Fibroblast of skin of right biceps (primary cell): Measurements from ENCODE around the gene ZNF597.
"Not testable (repeated sequence)": the region's sequence is repeated elsewhere in the genome, so short reads cannot be mapped to it uniquely, and the experiment has no call there.

ENCODE experiments used
- DNase-seq: peaks from one replicate; pipeline ENCODE4 v3.0.0-alpha.2; 2013

ZNF597 gene

DNA sequence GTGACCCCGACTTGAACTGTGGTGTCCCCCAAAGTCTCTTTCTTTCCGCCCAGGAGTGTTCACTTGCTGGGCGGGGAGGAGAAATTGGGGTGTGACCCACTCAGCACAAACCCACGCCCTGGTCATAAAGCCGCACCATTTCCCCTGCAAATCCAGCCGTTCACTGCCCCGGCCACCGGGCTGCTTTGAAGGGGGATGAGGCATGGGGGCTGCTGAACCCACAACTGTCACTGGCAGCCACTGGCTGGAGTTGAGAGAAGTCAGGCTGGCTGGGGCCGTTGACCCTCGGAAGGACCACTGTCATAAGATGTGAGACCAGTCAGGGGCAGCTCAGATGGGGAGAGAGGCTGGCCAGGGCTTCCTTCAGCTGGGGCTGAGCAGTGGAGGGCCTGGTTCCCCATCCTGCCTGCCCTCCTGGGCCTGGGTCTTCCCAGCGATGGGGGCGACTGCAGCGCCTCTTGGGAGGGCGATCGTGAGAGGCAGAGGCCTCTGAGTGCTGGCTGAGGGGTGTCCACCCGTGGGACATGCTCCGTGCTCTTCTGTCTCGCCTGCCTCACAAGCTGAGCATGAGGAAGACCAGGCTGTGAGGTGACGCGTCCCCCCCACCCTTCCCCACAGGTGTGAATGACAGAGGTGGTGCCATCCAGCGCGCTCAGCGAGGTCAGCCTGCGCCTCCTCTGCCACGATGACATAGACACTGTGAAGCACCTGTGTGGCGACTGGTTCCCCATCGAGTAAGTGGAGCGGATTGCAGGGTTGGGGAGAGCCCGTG is 32.5 kb upstream of the ZNF597 start:
- no peak for DNase-seq

DNA sequence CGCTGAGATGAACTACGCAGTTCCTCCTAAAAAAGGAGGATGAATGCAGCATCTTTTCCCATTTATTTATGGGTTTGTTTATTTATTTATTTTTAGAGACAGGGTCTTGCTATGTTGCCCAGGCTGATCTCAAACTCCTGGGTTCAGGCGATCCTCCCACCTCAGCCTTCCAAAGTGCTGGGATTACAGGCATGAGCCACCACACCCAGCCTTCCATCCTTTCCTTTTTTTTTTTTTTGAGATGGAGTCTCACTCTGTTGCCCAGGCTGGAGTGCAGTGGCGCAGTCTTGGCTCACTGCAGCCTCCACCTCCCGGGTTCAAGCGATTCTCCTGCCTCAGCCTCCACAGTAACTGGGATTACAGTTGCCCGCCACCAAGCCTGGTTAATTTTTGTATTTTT is 31.6 kb upstream of the ZNF597 start:
- not testable (repeated sequence) for DNase-seq

DNA sequence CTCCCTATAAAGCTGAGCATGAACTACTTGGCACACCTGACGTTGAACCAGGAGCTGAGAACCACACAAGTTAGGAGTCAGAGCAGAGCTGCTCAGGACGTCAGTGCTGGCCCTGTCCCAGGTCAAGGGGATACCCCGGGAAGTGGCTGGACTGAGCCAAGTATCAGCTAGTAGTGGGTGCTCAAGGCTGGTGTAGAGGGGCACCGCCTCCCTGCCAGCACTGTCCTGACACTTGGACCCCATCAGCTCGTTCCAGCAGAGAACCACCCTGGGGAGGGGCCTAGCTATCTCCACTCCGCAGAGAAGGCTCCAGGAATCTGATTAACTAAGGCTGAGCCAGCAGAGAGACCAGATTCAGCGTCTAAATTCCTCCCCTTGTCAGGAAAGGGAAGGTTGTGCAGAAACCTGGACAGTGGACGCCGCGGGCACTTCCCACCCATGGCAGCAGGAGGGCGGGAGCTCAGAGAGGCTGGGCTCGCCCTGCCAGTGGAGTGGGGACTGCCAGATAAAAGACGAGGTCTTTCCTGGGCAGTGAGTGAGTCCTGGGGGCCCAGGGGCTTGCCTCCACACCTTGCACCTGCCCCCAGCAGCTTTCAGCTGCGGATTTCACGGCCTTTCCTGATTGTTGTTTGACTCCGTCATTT is 31.0 kb upstream of the ZNF597 start:
- no peak for DNase-seq

DNA sequence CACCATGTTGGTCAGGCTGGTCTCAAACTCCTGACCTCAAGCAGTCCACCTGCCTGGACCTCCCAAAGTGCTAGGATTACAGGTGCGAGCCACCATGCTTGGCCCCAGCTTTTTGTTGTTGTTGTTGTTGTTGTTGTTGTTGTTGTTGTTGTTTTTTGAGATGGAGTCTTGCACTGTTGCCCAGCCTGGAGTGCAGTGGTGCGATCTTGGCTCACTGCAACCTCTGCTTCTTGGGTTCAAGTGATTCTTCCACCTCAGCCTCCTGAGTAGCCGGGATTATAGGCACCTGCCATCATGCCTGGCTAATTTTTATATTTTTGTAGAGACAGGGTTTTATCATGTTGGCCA is 30.3 kb upstream of the ZNF597 start:
- DNase-seq, result not testable (repeated sequence)

DNA sequence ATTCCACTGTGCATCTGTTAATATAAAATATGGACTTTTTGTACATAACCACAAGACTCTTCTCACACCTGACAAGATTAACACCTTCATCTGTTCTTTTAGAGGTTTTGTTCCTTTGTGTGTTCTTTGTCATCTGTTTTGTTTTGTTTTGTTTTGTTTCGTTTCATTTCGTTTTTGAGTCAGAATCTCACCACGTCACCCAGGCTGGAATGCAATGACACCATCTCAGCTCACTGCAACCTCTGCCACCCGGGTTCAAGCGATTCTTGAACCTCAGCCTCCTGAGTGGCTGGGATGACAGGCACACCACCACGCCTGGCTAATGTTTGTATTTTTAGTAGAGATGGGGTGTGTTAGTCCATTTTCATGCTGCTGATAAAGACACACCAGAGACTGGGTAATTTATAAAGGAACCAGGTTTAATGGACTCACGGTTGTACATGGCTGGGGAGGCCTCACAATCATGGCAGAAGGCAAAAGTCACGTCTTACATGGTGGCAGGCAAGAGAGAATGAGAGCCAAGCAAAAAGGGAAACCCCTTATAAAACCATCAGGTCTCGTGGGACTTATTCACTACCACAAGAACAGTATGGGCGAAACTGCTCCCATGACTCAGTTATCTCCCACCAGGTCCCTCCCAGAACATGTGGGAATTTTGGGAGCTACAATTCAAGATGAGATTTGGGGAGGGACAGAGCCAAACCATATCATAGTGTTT is 29.7 kb upstream of the ZNF597 start:
- DNase-seq, result no peak

DNA sequence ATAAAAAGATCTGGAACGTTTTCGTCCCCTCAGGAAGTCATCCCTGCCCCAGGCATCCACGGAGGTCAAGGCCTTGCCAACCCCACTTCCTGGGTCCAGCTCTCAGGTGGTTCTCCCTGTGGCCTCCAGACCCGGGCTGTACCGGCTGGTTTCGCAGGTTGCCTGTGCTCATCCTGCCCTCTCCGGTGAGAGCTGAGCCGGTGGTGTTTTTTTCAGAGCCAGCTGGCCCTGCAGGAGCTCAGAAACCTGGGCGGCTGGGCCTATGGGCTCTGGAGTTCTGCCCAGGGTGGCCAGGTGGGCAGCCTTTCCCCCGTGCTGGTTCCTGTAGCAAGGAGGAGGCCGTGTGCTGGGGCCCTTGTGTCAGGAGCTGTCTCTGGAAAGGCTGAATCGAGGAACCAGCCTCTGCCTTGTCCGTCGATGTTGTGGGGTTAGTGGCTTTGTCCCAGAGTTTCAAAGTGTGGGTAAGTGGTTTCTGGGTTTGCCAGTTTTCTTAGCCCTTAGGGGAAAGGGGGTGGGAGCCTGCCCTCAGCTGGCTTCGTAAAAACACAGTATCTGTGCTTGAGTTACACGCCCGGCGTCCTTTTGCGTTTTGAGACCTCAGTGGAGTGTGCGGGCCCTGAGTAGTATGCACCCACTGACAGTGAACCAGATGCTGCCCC is 28.3 kb upstream of the ZNF597 start:
- DNase-seq, result no peak

DNA sequence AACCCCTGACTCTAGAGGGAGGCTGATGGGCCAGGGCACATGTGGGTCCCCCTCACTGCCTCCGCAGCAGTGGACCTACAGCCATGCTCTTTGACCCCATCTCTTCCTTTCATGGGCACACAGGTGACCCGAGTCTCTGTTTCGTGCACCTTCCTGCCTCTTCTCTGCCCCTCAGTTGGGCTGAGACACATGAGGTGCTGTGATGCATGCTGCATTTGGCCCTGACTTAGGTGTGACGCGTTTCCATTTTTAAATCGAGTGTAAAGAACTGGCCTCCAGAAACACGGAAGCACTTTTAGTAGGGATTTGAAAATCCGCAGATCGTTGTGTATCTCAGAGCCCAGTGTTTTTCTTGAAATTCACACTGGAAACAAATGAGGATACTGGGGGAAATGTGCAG is 27.4 kb upstream of the ZNF597 start:
- no peak for DNase-seq

DNA sequence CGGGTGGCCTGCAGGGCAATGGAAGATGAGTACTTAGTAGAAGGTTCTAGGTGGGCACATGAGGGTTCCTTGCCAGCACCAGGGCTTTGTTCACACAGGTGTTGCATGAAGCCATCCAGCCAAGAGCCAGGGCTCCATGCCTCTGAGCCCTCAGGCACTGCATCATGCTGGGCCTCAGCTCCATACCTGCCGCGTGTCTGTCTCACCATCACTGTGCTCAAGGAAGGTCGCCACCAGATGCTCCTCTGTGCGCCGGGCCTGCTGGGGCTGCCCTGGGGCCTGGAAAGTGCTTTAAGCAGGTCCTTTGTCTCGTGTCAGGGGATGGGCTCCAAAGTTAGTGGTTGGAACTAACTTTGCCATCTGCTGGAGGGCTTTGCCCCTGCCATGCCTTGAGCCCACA is 26.4 kb upstream of the ZNF597 start:
- no peak for DNase-seq

DNA sequence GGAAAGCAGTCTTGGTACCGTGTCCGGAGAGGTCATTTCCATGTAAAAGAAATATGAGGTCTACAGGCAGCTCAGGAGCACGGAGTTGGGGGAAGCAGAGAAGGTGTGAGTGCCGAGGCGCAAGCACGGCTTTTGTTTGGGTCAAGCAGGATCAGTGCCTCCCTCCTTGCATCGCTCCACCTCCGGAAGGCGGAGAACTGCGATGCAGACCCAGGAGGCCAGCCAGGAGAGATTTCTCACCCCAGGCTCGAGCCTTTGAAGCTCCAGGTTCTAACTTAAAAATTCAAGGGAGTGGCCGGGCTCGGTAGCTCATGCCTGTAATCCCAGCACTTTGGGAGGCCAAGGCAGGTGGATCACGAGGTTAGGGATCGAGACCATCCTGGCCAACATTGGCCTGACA is 25.2 kb upstream of the ZNF597 start:
- DNase-seq, result no peak

DNA sequence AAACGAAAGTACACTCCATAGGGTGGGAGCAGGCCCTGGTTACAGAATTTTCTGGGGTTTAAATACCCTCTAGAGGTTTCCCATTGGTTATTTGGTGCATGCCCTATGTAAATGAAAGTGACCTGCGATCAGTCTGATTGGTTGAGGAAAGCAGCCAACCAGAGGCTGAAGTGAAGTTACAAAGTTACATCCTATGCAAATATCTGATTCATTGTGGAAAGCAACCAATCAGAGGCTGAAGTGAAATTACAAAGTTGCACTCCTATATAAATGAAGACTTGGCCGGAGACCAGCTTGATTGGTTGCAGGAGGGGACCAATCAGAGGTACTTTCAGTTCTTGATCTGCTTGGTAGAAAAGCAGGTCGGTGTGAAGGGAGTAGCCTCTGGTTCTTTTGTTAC is 24.6 kb upstream of the ZNF597 start:
- DNase-seq, result peak; percentile 46

DNA sequence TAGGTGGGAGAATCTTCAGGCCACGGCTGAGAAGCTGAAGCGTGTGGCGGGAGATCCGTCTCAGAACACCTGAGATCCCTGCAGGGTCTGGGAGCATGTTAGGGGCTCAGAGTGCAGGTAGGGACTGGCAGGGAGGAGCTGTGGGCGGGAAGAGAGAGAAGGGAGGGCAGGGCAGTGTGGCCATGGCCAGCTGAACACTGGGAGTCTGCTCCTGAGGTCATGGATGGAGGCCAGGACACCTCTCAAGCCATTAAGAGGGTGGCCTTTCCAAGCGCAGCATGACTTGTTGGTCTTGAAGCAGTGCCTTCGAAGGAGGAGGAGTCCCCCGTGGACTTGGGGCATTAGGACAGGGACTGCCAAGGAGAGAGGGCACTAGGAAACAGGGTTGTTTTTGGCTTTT is 23.9 kb upstream of the ZNF597 start:
- DNase-seq, result no peak

DNA sequence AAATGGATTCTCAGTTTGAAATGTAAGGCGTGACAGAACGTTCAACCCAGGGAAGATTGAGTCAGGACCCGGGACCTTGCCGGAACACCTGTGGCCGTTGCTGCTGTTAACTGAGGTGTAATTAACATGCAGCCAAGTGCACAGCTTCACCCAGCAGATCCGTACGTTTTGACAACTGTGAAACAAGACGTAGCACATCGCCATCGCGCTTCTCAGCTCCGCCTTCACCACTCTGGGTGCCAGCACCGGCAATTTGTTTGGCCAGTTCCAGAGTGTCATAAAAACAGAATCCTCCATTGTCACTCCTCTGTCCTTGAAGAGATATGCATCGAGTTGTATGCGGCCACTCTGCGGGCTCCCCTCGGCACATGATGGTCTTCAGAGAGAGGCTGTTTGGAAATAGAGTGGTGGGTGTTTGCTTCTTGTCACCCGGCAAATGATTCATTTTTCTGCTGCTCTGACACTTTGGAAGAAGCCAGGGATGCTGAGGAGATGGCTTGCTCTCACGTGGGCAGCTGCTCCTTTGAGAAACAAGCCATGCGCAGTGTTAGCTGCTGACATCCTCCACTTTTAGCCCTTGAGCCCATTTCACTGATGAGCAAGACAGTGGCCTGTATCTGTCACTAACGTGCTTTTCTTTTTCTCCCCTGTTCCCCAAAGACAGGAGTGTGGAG is 22.7 kb upstream of the ZNF597 start:
- DNase-seq, result no peak

DNA sequence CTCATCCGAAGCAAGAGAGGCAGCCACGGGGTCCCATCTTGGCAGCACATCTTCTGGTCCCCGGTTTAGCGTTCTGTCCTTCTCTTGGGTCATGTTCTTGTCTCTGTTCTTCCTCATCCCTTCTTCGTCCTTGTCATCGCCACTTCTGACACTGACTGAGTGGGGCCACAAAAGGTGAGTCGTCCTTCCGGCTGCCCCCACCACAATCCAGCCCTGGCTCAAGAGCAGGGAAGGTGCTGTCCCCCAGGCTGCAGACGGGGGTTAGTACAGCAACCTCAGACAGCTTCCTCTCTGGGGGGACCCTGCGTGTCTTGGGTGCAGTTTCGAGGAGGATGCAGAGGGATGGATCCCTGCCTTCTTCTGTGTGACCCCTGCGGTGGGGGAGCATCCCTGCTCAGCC is 22.0 kb upstream of the ZNF597 start:
- DNase-seq, result no peak

DNA sequence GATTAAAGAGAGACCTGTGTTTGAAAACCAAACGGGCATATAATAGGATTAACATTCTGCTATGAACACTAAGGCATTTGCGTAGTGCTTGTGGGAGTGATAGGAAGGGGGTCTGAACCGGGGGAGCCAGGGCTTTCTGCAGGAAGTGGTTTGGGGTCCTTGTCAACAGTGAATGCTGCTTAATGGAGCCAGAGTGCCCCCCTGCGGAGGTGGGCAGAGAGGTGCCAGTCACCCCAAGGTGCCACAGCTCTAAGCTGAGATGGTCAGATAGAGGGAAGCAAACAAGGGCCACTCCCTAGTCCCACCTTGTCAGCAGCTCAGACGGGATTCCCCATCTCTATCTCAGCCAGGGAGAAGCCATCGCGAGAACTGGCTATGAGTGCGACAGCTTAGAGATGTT is 17.8 kb upstream of the ZNF597 start:
- DNase-seq, result no peak

DNA sequence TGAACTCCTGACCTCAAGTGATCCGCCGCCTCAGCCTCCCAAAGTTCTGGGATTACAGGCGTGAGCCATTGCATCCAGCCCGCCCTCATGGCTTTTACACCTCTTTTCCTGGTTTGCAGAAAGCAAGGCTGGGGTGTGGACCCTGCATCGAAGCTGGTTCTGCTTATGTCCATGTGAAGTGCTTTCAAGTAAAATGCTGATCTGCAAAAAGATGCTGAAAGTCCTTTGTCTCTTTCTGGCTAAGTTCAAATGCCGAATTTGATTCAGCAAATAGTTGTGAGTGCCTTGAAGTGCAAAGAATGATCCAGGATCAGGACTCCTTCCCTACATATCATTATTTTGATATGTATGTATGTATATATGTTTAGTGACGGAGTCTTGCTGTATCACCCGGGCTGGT is 17.3 kb upstream of the ZNF597 start:
- no peak for DNase-seq

DNA sequence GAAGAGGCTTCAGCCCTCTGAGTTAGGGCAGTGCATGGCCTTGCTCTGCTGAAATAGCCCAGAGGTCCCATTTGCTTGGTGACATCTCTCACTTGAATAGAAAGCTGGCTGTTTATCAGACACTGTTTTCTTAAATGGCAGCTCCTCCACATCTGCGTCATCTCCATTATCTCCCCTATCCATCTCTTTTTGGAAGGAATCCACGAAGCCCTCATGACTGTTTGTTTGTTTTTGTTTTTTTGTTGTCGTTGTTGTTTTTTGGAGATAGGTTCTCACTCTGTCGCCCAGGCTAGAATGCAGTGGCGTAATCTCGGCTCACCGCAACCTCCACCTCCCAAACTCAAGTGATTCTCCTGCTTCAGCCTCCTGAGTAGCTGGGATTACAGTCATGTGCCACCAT is 16.8 kb upstream of the ZNF597 start:
- DNase-seq, result no peak

DNA sequence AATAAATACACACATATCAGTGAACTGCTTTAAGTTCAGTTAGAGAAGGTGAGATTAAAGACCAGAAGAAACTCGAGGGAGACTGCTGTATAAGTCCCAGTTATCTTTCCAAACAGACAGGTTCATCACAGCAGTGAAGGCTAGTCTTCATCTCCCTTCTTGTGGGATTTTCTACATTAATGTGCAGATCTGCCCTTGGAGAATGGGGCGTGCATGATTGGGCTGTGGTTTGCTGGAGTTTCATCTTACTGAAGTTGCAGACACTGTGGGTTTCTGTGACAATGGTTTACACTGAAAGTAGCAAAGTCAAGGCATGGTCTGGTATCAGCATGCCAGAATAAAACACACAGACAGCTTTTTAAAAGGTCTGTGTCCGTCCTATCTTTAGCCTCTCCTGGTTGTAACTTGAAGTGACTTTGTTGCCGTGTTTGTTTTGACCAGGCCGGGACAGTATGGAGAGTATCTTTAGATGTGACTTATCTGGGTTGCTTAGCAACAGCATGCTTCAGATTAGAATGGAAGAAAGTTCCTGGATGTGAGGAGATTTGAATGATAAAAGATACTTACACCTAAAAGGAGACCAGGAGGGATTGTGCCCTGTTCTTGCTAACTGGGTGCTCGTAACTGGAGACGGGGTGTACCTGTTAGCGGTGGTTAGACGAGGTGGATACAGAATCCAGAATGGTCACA is 16.2 kb upstream of the ZNF597 start:
- no peak for DNase-seq

DNA sequence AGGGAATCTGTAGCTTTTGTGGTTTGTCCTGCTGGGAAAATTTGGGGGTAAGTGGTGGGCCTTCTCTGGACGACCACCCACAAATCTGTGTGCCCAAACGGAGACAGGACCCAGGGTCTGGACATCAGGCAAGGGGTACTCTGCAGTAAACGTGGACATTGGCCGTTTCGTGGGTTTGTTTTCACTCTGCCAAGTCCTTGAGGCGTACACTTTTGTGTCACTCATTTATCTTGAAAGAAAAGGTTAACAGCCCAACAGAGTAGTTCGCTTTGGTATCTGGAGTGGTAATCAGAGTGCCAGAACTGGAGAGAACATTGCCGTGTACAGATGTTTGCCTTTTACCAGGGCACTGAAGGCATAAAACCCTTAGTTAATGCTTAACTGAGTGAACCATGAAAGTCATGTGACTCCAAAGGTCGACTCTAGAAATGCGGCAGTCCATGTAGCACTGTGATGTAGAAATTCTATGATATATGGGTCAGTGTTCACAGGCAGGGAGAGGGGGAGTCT is 15.6 kb upstream of the ZNF597 start:
- no peak for DNase-seq

DNA sequence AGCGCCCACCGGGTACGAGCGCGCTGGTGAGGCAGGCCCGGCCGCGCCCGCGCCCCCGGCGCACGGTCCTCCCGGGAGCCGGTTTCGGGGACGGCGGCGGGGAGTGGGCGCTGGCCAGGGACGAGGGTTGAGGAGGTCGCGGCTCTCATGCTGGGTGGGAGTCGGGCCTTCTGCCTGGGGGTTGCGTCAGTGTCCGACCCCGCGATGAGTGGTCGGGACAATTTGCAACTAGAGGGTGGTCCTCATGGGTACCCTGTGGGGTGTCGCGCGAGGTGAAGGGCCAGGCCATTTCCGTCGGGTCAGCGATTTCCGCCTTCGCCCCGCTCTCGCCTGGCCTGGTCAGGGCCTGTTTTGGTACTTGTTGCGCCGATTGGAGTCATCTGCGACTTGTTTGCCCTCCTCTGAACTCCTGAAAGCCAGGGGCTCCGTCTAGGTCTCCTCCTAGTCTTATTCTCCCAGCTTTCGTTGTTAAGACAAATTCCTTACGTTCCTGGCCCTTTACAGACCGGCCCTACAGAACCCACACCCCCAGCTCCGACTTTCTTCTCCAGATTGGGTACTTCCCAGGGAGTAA is 15.1 kb upstream of the ZNF597 start:
- peak; percentile 59 for DNase-seq

DNA sequence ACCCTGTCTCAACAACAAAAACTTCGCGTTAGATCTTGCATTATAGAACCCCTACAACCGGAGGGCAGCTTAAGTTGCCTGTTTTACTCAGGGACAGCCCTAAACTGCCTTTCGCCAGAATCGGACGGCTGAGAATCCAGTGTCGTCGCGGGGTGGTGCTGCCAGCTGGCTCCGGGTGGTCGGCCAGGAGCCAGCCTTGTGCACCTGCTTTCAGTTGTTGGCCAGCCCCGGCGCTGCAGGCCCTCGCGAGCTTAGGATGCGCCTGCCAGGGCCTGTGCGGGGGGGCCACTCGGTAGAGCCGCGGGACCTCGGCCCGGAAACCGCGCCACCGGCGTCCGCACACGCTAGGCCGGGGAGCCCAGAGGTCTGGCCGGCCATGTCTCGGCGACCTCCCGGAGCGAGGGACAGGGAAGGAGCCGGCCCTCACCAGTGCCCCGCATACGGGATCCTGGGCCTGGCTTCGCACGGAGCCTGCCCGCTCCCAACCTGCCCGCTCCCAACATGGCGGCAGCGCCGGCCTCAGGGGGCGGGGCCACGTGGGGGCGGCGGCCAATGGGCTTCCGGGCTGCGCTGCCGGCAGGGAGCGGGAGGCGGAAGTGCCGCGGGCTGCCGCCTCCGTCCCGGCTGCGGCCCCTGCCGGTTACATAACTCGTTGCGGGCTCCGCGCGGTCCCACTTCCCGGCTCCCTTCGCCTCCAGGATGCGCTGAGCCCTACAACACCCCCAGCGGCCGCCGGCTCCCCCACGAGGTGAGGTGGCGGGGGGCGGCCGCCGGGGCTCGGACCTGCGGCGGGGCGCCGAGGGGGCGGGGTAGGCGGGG is 14.3 kb upstream of the ZNF597 start:
- peak; percentile 91 for DNase-seq

DNA sequence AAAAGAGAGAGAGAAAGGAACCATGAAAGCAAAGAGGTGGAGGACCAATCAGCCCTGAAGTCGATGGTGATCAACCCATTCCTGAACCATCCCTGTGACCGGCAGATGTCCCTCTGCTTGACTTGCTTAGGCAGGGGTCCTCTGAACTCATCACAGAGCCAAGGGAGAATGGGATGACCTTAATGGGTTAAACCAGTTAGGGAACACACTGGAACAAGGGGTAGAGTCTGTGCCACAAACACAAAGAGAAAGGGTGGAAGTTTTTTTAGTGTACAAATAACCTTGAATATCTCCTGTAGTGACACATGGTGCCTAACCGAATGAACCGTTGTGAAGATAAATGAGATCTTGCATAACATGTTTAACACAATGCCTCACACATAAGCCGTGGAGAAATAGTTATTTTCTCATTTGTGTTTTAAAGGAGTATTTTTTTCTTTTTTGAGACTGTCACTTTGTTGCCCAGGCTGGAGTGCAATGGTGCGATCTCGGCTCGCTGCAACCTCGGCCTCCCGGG is 11.4 kb upstream of the ZNF597 start:
- no peak for DNase-seq
